ENCODE data around the gene BCLAF3.

The BCLAF3 gene

DNA sequence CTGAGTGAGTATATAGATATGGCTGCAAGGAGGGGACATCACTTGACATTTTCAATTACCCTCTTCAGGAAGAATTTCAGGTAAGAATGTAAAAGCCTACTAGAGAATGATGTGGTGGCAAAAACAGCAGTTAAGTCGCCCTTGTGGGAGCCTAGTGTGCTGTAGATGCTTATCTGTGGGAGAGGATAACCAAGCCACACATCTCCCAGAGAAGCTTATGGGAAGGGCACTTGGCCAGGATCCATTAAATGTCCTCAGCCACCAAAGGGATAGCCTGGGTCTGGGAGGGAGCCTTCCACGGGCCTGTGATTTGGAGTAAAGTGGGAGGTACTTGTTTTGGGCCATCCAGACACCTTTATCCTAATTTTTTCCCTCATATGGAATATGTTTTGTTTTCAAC, 41.3 kb upstream of the BCLAF3 start (continued):
- TF ChIP-seq GLIS3 (CRISPR knock-in tag; IDR thresholded peaks at IDR 0.05) (no peak), PPARA (CRISPR knock-in tag; IDR thresholded peaks at IDR 0.05; ENCODE audit: borderline replicate concordance) (no peak), CSDC2 (CRISPR knock-in tag; IDR thresholded peaks at IDR 0.05) (no peak), RARB (CRISPR knock-in tag; IDR thresholded peaks at IDR 0.05) (no peak), OSR1 (CRISPR knock-in tag; IDR thresholded peaks at IDR 0.05) (no peak), ZNF565 (CRISPR knock-in tag; conservative IDR thresholded peaks at IDR 0.05; ENCODE audit: low read depth) (no peak), TOX (CRISPR knock-in tag; IDR thresholded peaks at IDR 0.05; ENCODE audit: borderline replicate concordance) (no peak), ISL1 (CRISPR knock-in tag; IDR thresholded peaks at IDR 0.05) (no peak), ESRRG (CRISPR knock-in tag; IDR thresholded peaks at IDR 0.05) (no peak)
- TF ChIP-seq, protein P1, sequence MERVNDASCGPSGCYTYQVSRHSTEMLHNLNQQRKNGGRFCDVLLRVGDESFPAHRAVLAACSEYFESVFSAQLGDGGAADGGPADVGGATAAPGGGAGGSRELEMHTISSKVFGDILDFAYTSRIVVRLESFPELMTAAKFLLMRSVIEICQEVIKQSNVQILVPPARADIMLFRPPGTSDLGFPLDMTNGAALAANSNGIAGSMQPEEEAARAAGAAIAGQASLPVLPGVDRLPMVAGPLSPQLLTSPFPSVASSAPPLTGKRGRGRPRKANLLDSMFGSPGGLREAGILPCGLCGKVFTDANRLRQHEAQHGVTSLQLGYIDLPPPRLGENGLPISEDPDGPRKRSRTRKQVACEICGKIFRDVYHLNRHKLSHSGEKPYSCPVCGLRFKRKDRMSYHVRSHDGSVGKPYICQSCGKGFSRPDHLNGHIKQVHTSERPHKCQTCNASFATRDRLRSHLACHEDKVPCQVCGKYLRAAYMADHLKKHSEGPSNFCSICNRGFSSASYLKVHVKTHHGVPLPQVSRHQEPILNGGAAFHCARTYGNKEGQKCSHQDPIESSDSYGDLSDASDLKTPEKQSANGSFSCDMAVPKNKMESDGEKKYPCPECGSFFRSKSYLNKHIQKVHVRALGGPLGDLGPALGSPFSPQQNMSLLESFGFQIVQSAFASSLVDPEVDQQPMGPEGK (CRISPR knock-in tag; IDR thresholded peaks at IDR 0.05; ENCODE audit: borderline replicate concordance): no peak

DNA sequence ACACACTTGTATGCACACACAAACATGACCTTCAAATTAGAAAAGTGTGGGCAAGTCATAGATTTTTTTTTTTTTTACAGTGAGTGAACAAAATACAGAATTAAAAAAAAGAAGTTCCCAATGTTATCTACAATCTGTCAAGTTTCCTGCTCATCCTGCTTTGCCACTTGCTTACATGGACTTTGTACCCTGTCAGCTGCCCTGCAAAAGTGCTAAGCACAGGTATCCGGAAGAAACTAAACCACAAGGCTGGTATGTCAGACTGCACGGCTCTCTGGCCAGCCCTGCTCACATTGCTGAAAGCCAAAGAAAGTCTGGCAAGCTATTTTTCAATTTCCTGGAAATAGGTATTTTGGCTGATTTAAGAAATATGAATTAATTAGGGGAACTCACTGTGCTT, 38.9 kb upstream of the BCLAF3 start:
- ATAC-seq: peak; percentile 50

More for the DNA sequence above, 38.9 kb upstream of the BCLAF3 start:
- TF ChIP-seq ZNF70 (CRISPR knock-in tag; IDR thresholded peaks at IDR 0.05) (no peak), BACH2 (CRISPR knock-in tag; IDR thresholded peaks at IDR 0.05; ENCODE audit: borderline replicate concordance) (no peak), ARNTL (CRISPR knock-in tag; IDR thresholded peaks at IDR 0.05; ENCODE audit: borderline replicate concordance, low read depth) (no peak), PPARA (CRISPR knock-in tag; IDR thresholded peaks at IDR 0.05; ENCODE audit: borderline replicate concordance) (no peak), ZFP30 (CRISPR knock-in tag; IDR thresholded peaks at IDR 0.05) (no peak), ZFP3 (CRISPR knock-in tag; IDR thresholded peaks at IDR 0.05) (no peak), ISL1 (CRISPR knock-in tag; IDR thresholded peaks at IDR 0.05) (no peak), TOX (CRISPR knock-in tag; IDR thresholded peaks at IDR 0.05; ENCODE audit: borderline replicate concordance) (no peak), OSR1 (CRISPR knock-in tag; IDR thresholded peaks at IDR 0.05) (no peak), CSDC2 (CRISPR knock-in tag; IDR thresholded peaks at IDR 0.05) (no peak), ZNF565 (CRISPR knock-in tag; conservative IDR thresholded peaks at IDR 0.05; ENCODE audit: low read depth) (no peak), ZNF8 (CRISPR knock-in tag; IDR thresholded peaks at IDR 0.05) (no peak), RARB (CRISPR knock-in tag; IDR thresholded peaks at IDR 0.05) (no peak), SNAI2 (CRISPR knock-in tag; IDR thresholded peaks at IDR 0.05) (no peak), ESRRG (CRISPR knock-in tag; IDR thresholded peaks at IDR 0.05) (no peak)
- TF ChIP-seq, protein P1 (CRISPR knock-in tag; IDR thresholded peaks at IDR 0.05; ENCODE audit: borderline replicate concordance): no peak
- TF ChIP-seq, protein P2, sequence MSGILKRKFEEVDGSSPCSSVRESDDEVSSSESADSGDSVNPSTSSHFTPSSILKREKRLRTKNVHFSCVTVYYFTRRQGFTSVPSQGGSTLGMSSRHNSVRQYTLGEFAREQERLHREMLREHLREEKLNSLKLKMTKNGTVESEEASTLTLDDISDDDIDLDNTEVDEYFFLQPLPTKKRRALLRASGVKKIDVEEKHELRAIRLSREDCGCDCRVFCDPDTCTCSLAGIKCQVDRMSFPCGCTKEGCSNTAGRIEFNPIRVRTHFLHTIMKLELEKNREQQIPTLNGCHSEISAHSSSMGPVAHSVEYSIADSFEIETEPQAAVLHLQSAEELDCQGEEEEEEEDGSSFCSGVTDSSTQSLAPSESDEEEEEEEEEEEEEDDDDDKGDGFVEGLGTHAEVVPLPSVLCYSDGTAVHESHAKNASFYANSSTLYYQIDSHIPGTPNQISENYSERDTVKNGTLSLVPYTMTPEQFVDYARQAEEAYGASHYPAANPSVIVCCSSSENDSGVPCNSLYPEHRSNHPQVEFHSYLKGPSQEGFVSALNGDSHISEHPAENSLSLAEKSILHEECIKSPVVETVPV (CRISPR knock-in tag; IDR thresholded peaks at IDR 0.05): no peak
- TF ChIP-seq, protein P3, sequence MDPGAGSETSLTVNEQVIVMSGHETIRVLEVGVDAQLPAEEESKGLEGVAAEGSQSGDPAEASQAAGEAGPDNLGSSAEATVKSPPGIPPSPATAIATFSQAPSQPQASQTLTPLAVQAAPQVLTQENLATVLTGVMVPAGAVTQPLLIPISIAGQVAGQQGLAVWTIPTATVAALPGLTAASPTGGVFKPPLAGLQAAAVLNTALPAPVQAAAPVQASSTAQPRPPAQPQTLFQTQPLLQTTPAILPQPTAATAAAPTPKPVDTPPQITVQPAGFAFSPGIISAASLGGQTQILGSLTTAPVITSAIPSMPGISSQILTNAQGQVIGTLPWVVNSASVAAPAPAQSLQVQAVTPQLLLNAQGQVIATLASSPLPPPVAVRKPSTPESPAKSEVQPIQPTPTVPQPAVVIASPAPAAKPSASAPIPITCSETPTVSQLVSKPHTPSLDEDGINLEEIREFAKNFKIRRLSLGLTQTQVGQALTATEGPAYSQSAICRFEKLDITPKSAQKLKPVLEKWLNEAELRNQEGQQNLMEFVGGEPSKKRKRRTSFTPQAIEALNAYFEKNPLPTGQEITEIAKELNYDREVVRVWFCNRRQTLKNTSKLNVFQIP (CRISPR knock-in tag; IDR thresholded peaks at IDR 0.05; ENCODE audit: borderline replicate concordance, low read depth): no peak
- TF ChIP-seq, protein P4, sequence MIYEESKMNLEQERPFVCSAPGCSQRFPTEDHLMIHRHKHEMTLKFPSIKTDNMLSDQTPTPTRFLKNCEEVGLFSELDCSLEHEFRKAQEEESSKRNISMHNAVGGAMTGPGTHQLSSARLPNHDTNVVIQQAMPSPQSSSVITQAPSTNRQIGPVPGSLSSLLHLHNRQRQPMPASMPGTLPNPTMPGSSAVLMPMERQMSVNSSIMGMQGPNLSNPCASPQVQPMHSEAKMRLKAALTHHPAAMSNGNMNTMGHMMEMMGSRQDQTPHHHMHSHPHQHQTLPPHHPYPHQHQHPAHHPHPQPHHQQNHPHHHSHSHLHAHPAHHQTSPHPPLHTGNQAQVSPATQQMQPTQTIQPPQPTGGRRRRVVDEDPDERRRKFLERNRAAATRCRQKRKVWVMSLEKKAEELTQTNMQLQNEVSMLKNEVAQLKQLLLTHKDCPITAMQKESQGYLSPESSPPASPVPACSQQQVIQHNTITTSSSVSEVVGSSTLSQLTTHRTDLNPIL (CRISPR knock-in tag; IDR thresholded peaks at IDR 0.05; ENCODE audit: low read depth): no peak
- TF ChIP-seq, protein P5, sequence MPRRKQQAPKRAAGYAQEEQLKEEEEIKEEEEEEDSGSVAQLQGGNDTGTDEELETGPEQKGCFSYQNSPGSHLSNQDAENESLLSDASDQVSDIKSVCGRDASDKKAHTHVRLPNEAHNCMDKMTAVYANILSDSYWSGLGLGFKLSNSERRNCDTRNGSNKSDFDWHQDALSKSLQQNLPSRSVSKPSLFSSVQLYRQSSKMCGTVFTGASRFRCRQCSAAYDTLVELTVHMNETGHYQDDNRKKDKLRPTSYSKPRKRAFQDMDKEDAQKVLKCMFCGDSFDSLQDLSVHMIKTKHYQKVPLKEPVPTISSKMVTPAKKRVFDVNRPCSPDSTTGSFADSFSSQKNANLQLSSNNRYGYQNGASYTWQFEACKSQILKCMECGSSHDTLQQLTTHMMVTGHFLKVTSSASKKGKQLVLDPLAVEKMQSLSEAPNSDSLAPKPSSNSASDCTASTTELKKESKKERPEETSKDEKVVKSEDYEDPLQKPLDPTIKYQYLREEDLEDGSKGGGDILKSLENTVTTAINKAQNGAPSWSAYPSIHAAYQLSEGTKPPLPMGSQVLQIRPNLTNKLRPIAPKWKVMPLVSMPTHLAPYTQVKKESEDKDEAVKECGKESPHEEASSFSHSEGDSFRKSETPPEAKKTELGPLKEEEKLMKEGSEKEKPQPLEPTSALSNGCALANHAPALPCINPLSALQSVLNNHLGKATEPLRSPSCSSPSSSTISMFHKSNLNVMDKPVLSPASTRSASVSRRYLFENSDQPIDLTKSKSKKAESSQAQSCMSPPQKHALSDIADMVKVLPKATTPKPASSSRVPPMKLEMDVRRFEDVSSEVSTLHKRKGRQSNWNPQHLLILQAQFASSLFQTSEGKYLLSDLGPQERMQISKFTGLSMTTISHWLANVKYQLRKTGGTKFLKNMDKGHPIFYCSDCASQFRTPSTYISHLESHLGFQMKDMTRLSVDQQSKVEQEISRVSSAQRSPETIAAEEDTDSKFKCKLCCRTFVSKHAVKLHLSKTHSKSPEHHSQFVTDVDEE (CRISPR knock-in tag; IDR thresholded peaks at IDR 0.05): no peak
